Glomerular visceral epithelial cell (primary cell): ENCODE data around the gene DENND1A.

Source experiments
- DNase-seq: peaks from one replicate; pipeline ENCODE4 v3.0.0-alpha.2; 2016; ENCODE audit errors: extremely low spot score

Gene DENND1A

DNA sequence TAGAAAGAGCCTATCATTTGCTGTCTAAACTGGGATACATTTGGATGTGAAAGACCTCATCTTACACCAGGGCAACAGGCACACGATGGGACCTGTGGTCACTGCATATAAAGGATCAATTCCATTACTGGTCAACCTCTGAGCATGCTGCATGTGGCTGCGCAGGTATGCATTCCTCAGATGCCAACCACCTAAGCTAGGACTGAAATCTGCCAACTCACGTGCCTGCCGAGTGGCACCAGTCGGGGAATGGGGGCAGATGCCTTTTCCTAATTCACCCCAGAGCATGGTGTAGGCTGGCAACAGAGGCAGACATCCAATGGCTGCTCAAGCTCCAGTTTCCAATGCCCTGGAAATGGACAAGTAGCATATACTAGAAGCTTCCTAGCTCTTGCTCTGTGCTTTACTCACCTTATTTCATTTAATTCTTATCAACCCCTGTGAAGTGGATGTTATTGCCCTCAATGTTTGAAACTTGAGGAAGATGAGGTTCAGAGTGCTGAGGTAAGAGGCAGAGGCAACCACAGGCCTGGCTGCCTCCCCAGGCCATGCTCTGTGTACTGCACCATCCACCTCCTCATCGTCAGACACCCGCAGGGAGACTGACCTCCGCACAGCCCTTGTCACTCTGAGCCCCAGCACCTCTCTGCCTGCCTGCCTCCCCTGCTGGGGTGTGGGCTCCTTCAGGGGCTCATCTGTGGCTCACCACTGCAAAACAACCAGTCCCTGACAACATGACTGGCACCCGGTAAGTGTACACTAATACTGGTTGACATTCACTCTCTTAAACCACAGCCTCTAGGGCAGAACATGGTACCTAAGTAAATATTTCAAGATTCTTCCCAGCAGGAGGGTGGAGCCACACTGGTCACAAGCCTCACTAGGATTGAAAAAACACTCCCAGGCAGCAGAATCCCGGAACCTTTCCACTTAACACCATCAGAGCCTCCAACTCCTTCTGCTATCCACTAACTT lies 345.4 kb downstream of the DENND1A start:
- no peak for DNase-seq

DNA sequence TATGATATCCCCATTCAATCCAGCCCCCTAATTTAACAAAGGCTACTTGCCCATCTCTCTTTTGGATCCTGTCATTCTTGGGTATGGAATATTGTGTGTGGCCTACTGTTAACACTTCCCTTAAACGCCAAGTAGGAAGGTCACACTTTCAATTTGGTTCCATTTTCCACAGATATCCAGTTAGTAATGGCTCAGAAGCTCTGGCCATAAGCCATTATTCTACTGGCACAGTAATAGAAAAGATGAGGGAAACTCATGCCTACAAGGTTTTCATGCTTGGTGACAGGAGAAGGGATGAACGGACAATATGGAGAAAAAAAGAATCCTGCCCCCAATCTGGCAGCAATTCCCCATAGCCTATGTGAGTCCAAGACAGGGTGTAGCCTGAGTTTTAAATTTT lies 346.3 kb downstream of the DENND1A start:
- no peak for DNase-seq

DNA sequence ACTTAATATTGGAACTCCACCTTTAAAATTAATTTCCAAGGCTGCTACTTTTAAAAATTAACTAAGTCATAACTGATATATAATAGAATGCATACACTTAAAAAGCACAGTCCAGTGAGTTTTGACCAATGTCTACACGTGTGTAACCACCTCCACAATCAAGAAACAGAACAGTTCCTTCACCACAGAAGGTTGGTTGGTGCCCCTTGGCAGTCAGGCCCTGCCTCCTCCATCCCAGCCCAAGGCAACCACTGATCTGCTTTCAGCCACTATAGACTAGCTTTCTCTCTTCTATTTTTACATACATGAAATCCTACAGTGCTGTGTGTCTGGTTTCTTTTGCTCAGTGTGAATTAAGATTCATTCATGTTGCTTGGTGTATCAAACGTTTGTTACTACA lies 358.7 kb downstream of the DENND1A start:
- DNase-seq, result no peak

DNA sequence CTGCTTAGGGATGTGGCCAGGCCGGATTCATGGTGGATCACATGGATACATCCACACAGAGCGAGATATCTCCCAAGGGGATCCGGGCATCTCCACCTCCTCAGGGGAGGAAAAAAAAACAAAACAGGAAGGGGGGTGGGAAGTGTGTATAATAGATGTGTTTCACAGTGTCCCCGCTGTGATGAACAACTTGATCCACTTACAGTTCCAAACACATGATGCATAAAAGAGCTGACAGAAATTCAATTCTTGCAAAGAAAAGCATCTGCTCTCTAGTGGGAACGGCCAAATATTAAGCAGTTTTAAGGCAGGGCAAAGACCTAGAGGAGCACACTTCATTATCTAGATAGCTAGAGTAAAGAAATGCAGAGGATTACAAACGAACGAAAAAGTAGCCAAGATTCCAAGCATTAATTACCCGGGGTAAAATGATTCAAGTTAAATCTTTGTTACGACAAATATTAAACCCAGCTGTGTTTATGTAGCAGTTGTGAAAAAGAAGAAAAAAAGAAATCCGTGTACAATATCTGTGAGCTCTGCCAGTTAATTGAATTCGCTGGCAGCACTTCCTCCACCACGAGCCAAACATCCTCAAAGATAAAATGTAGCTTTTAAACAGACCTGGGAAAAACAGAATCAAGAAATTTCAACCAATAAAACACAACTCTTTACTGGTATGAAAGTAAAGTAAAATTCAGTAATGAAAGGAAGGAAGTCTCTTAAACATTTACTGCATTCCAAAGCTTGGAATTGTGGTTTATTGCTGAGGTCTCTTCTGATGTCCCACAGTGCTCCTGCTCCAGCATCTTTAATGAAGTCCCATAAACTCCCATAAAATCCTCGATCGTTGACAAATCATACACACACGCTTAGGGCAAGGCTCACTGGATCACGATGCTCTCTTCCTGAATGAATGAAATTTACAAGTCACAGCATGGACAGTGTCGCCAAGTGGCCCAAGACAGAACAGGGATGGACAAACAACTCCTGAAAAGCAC lies 360.9 kb downstream of the DENND1A start:
- no peak for DNase-seq

DNA sequence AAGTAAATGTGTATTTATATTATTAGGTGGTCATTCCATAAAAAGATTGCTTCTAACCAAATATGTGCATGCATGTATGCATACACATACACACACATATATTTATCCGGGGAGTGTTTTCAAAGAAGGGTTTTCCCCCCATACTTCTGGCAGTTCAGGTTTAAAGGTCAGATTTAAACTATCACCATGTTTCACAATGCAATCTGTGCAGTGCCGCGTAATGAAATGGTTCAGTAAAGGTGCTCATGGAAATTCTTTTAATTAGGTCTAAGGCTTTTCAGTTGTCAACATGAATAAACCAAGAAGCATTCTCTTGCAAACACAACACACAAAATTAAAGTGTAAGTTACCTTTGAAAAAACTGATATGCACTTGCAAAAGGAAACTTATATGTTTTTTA lies 362.9 kb downstream of the DENND1A start:
- no peak for DNase-seq

DNA sequence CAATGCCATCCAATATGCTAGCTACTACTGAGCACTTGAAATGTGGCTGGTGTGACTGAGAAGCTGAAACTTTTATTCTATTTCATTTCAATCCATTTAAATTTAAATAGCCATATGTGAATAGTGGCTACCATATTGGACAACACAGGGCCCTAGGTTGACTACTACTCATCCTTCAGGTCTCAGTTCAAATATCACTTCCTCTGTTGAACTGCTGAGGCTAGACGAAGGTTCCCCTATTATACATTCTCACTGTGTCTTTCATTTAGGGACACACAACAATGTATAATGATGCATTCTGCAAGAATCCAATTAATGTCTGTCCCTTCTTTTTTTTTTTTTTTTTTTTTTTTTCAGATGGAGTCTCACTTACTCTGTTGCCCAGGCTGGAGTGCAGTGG lies 365.3 kb downstream of the DENND1A start:
- DNase-seq, result no peak

DNA sequence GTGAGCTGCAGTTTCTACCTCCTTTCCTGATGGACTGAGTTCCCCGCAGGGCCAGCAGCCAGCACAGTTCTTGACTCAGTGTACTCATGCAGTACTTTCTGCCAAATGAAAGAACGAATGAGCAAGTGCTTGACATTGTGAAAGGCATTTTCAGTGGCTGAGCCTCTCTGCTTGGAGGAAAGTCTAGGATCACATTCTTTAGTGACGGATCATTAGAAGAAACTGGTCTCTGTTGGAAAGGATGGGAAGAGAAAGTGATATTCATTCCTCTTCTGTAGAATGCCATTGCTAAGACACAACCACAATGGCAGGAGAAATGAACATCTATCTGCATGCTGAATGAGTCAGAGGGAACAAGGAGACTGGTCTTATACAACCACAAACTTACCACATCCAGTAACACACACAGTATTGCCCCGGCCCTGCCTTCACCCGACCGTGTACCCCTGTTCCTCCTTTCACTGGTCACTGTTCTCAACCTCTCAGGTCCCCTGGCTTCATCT lies 367.0 kb downstream of the DENND1A start:
- DNase-seq, result peak; percentile 70

DNA sequence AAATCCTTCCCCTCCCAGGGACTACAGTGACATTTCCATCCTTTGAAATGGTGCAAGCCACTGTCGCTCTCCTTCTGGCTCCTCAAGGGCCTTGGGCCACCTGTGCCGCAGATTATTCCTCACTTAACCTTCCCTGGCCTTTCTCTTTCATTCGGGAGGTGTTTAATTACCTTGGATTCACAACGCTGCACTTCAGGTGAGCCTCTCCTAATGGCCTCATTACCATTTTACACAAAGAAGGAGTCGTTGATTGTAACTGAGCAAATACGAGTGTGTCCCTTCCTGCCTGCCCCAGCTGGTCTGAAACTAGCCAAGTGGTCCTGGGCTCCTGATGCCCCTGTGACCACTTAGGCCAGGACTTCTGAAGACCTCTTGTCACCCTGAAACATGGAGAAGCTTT lies 368.9 kb downstream of the DENND1A start:
- no peak for DNase-seq

DNA sequence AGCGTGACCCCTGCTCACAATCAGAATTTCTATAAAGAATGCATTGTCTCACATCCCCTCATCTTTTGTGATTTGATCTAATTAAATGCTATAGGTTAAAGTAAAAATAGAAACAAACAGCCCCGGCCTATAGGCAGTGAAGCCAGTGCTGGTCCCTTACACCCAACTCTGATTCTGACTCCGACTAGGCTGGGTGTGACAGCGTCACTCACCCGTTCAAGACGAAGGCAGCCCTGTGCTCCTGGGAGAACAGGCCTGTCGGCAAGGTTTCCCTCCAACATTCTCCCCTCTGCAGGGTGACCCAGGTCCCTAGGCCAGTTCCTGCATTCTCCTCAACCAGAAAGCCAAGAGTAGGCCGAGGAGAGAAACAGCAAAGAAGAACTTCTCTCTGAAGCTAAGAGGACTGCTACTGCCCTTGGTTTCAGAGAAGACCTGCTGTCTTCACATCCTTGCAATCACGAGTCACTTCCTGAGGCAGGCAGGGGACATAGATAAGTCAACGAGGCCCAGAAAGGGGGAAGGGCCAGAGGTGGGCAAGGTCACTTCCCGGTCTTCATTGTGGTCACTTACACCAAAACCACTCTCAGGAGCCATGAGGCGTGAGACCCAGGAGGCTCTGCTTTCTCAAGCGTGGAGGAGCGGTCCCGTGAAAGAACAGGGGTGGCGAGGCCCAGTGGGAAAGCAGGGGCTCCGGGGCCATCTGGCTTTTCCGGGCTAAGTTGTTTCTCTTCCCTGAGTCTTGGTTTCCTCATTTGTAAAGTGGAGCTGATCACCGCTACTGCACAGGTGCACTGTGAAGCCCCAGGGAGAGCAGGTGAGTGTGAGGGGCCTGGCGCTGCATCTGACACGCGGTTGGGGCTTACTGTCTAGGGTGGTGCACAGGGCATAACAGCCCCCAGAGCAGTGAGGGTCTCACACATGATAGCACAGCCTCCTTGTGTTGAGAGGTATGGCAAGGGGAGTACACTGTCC lies 373.2 kb downstream of the DENND1A start:
- peak; percentile 58 for DNase-seq

DNA sequence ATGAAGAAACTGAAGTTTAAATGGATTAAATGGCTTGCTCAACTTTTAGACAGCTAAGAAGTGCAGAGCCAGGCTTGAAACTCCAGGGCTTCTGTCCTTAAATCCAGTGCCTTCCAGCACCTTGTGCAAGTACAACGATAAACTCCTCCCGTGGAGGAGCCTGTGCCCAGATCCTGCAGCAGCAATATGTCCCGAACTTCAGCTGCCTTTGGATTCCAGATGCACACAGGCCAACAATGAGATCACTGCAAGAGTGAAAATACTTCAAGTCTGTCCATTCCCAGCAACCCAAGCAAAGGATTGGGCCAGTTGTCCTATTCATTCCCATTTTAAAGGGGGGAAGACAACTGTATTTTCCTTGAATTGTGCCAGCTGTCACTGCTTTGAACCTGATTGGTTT lies 374.3 kb downstream of the DENND1A start:
- DNase-seq, result no peak

DNA sequence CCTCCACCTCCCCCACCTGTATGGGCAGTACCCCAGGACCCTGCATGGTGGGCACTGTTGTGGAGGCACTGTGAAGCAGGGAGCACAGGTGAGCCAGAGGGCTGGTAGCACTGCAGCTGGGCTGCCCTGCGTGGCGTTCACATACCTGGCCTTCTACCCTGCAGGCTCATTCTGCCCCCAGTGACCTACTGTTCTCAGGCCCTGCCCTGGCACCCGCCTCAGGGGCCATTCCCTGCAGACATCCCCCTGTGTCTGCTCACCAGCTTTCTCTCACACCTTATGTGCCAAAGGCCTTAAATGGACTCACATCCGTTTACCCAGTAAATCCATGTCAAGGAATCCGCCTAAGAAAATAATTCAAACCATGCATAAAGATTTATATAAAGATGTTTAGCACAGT lies 377.4 kb downstream of the DENND1A start:
- DNase-seq, result no peak

DNA sequence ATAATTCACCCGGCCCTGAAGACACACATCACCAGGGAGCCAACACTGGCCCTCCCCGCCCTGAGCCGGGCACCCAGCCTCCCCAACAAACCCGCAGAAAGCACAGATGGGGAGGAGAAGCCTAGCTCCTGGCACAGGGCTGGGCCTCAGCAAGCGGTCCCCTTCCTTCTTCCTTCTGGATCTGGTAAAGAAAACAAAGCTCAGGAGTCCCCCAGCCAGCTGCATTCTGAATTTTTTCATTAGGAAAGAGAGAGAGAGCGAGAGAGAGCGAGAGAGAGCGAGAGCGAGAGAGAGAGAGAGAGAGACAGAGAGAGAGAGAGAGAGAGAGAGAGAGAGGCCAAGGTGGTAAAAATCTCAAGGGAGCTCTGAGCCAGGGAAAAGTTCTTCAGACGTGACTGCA lies 378.2 kb downstream of the DENND1A start:
- no peak for DNase-seq

DNA sequence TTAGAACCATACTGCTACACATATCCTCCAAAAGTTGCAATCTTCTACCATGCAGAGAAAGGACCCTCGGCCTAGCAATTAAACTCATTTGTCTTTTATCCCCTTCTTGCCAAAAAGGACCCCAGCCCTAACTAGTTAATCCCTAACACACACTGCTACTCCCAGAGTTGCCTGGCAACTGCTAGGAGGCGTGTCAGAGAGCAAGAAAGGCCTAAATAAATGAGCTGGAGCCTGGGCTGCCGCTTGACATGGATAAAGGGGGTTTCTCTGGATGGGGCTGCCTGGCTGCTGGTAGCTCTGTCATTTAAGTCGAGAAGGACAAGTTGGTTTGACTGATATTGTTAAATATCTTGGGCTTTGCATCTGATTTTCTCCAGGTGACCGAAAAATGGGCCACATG lies 379.1 kb downstream of the DENND1A start:
- no peak for DNase-seq

DNA sequence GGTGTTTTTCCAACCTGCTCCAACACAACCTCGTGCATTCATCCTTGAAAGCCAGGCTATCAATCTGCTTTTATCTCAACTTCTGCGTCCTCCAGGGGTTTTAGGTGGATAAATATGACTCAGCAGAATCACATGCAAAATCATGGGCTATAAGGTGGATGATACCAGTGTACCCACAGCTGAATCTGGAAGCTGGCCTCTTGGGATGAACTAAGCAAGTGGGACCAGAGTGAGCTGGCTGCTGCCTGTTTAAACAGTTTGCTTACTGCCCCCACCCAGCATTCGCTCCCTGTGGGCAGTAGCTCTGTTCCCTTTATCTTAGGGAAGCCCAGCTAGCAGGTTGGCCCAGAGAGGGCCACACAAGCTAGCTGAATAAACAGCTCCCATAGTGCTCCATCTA lies 379.9 kb downstream of the DENND1A start:
- no peak for DNase-seq

DNA sequence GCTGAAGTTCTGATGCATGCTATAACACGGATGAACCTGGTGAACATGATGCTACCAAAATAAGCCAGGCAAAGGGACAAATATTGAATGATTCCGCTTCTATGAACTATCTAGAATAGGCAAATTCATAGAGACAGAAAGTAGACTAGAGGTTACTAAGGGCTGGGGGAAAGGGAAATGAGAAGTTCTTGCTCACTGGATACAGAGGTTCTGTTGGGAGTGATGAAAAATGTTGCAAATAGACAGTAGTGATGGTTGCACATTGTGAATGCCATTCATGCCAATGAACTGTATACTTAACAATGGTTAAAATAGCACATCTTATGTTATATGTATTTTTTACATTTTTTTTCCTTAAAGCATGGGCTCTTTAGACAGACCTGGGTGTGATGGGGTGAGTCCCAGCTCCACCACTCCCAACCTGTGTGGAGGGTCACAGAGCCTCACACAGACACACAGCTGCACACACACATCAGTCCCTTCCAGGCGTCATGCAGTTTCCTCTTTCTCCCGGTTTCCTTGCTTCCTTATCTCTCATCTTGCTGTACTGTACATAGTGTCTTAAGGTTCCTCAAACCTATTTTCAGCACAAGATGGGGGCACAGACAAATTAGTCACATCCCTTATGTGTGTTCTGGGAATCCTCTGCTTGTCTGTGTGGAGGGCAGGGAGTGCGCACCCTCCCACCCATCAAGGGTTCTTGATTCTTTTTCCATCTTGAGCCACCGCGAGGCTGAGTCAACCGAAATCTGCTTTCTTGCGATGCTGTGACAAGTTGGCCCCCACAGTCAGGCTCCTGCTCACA lies 381.0 kb downstream of the DENND1A start:
- no peak for DNase-seq

DNA sequence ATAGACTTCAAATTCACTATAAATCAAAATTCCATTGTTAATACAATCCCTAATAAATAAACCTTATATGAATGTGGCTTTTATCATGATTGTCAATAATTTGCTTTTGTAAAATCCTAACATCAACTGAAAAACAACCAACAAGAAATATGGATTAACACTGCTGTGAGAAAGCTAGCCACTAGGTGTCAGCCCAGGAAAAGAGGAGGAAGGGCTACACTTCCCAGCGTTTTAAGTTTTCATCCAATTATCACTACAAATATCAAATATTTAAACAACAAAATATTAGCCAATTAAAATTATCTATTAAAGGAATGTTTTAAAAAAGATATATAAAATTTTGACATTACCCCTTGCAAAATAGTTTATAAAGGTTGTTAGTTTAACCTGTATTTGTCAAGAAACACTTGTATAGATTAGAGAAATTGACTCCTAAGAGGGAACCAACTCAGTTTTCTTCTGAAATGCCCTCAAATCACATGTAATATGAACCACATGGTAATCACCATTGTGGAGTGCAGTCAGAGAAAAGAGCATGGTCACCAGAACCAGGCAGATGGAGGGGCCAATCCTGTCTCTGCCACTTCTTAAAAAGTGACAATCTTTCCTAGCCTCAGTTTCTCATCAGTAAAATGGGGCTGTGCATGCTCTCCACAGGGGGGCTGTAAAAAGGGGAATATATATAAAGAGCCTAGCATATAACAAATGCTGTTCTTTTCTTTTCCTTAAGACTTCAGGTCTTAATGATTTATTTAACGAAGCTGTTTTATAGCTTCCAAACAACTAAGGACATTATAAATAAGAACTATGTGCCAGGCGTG lies 385.7 kb downstream of the DENND1A start:
- peak; percentile 36 for DNase-seq

DNA sequence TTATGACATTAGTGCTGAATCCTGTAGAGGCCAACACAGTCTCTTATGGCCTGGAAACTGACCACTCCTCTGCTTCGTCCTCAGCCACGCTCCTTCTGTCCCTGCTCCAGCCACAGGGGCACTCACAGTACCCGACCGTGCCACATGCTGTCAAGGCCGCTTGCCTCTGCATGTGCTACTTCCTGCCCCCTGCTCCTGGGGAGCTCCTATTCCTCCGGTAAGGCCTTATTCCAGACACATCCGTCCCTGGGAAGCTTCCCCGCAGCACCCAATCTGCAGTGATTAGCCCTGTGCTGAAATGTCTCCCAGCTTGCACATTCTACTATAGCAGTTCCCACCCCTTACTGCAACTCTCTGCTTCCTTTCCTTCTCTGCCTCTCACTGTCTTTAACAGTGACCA lies 386.4 kb downstream of the DENND1A start:
- DNase-seq, result no peak

DNA sequence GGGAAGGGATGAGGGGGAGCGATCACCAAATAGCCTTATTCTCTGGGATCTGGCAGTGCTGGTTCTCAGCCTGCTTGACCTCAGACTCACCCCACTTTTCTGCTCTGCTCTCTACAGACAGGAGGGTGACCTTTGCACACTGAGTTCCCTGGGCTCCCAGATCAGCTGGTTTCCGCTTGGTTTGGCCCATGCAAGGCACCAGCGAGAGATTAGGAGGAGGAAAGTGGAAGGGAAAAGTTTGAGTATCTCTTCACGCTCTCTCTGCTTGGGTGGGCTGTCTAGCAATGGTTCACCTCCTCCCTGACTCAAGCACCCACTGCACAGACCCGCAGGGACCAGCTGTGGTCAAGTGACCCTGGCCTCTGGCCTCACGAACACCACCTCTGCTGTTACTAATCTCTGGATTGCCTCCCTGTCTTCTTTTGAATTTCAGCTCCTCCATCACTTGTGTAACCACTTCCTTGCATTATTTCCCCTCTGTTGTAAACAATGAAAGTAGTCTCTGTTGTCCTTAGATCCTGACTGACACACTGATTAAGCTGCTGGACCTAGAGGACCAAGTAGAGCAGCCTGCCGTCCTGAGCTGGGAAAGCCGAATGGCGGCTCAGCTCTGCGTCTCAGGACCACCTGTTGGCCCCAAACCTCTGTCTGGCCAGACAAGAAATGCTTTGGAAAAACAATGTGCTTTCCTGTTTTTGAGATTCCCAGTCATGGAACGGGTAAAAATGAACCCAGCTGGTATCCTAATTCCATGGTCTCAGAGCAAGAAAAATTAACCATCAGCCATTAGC lies 387.3 kb downstream of the DENND1A start:
- DNase-seq, result no peak

DNA sequence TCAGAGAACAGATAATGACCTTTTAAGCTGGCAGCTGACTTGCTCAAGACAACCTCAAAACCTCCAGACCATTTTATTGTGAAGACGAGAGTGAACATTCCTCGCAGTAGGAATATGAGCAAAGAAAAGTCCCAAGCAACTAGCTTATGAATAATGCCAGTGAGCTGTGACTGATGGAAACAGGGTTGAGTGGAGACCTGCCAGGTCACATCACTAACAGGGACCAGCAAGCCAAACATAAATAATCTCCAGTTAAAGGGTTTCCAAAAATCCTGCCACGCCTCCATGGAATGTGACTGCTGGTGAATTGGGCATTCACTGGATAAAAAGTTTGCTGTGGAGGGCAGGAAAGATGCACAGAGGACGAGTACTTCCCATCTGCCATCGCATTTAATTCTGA lies 388.5 kb downstream of the DENND1A start:
- no peak for DNase-seq
